Thyroid gland (tissue), 4 donors: ENCODE data around the gene C1QC.

ENCODE experiments used
- CTCF ChIP-seq, 6 experiments: fragments of 200-600 bp in 3 of 6; fragments of 450-650 bp in 3 of 6; sonication (generic) in 3 of 6; IDR thresholded peaks; one replicate each; pipeline ENCODE4 v1.5.1; 2016 to 2019; ENCODE audit warnings: antibody characterized with exemption in 6 of 6, mild to moderate bottlenecking in 2 of 6, inconsistent platforms in 1 of 6, moderate library complexity in 1 of 6
- POLR2A ChIP-seq, 2 donors: fragments of 450-650 bp; IDR thresholded peaks; one replicate each; pipeline ENCODE4 v1.6.1; 2017; ENCODE audit warnings: antibody characterized with exemption in 2 of 2, mild to moderate bottlenecking in 2 of 2, moderate library complexity in 1 of 2

- no peak for TF ChIP-seq CTCF (IDR thresholded peaks at IDR 0.05)
- no peak for TF ChIP-seq POLR2A (IDR thresholded peaks at IDR 0.05)
Measured at GRCh38 chr1:22595108-22595507, 48.3 kb upstream of the C1QC start.
